Endothelial cell of umbilical vein (primary cell): ENCODE results near the gene YIPF3. TPM values are rescaled to one million over a fixed set of nuclear protein-coding genes. Genes with fewer than 3 reads are reported as not detected.

Source experiments
- BruUV-seq: library from RNA; stranded (reverse); fragments of 400-500 nt; replicated peaks from 2 replicates; lab custom pipeline; 2021; lab: Mats Ljungman, UMichigan
- CTCF ChIA-PET: fragments of 300-600, 350-600 bp; sonication (Branson Sonifier 250); formaldehyde crosslinking; loops from one replicate; lab custom pipeline; 2021; ENCODE audit warnings: antibody characterized with exemption, inconsistent platforms; lab: Charles Lee
- POLR2A ChIA-PET: fragments of 300-600, 350-600 bp; sonication (Branson Sonifier 250); formaldehyde crosslinking; loops from one replicate; lab custom pipeline; 2021; ENCODE audit warnings: antibody characterized with exemption, inconsistent platforms; lab: Charles Lee
- DNase-seq: peaks from one replicate; pipeline ENCODE4 v3.0.0-alpha.2; 2011; ENCODE audit warnings: low read depth, low spot score
- FAIRE-seq: peaks from 2 replicates; lab custom pipeline; 2011; peaks lifted over from hg19 to GRCh38; lab: Jason Lieb, UNC
- H2AFZ ChIP-seq: 2 replicates; pipeline ENCODE4 v1.6.0; 2012; ENCODE audit warnings: low read depth, low read length, control low read depth, inconsistent platforms
- H3K27ac ChIP-seq: 2 replicates; pipeline ENCODE4 v1.5.1; 2011; ENCODE audit warnings: low read depth, mild to moderate bottlenecking, control low read depth, low read length, moderate library complexity; ENCODE audit not compliant: insufficient read depth
- H3K27me3 ChIP-seq, 2 experiments: 2 replicates each; pipeline versions ENCODE4 v1.6.0 to v1.6.1; 2011; ENCODE audit warnings: low read length in 2 of 2, mixed read lengths in 1 of 2; ENCODE audit not compliant: control insufficient read depth in 2 of 2, insufficient read depth in 2 of 2
- H3K36me3 ChIP-seq, 2 experiments: 2 replicates in 1 of 2; 3 replicates in 1 of 2; pipeline ENCODE4 v1.5.1; 2011; ENCODE audit warnings: low read length in 2 of 2, mild to moderate bottlenecking in 1 of 2, moderate library complexity in 1 of 2; ENCODE audit not compliant: control insufficient read depth in 2 of 2, insufficient read depth in 2 of 2; ENCODE audit errors: extremely low read depth in 1 of 2
- H3K4me1 ChIP-seq: 3 replicates; pipeline ENCODE4 v1.5.1; 2011; ENCODE audit warnings: mild to moderate bottlenecking, low read length; ENCODE audit not compliant: control insufficient read depth, insufficient read depth; ENCODE audit errors: extremely low read depth
- H3K4me2 ChIP-seq: 2 replicates; pipeline ENCODE4 v1.6.1; 2011; ENCODE audit warnings: low read length, control low read depth, mixed read lengths; ENCODE audit not compliant: insufficient read depth
- H3K4me3 ChIP-seq, 3 experiments: fragments of 200-600 bp in 1 of 3; sonication (generic), shearing (Covaris generic) in 1 of 3; replicated peaks in 1 of 3; 2 replicates each; pipeline ENCODE4 v1.5.1; 2011 to 2016; ENCODE audit warnings: control low read depth in 3 of 3, low read length in 3 of 3, mild to moderate bottlenecking in 2 of 3, inconsistent platforms in 1 of 3, low read depth in 1 of 3, moderate library complexity in 1 of 3; ENCODE audit not compliant: insufficient read depth in 1 of 3
- H3K79me2 ChIP-seq: 2 replicates; pipeline ENCODE4 v1.6.0; 2012; ENCODE audit warnings: low read length, inconsistent platforms; ENCODE audit not compliant: control insufficient read depth, insufficient read depth
- H3K9ac ChIP-seq: replicated peaks from 2 replicates; pipeline ENCODE3; 2011; ENCODE audit warnings: low read length, control low read depth; ENCODE audit not compliant: insufficient read depth; ENCODE audit errors: extremely low read depth
- H3K9me1 ChIP-seq: replicated peaks from 3 replicates; pipeline ENCODE4 v1.6.0; 2011; ENCODE audit warnings: mild to moderate bottlenecking, low read length; ENCODE audit not compliant: control insufficient read depth, insufficient read depth; ENCODE audit errors: extremely low read depth
- H3K9me3 ChIP-seq: replicated peaks from 2 replicates; pipeline ENCODE4 v1.5.1; 2012; ENCODE audit warnings: low read length, inconsistent platforms; ENCODE audit not compliant: control insufficient read depth, insufficient read depth
- H4K20me1 ChIP-seq: replicated peaks from 2 replicates; pipeline ENCODE3; 2011; ENCODE audit warnings: mild to moderate bottlenecking, low read length; ENCODE audit not compliant: control insufficient read depth, insufficient read depth; ENCODE audit errors: extremely low read depth
- CTCF ChIP-seq, 2 donors: IDR thresholded peaks; 1 replicate in 1 of 2; 2 replicates in 1 of 2; pipeline ENCODE4 v1.5.1; 2011; ENCODE audit warnings: low read length in 2 of 2, mild to moderate bottlenecking in 2 of 2, moderate library complexity in 2 of 2, control low read depth in 1 of 2, inconsistent platforms in 1 of 2, low read depth in 1 of 2; ENCODE audit not compliant: insufficient read depth in 1 of 2; ENCODE audit errors: extremely low read depth in 1 of 2
- EZH2 ChIP-seq: IDR thresholded peaks from 2 replicates; pipeline ENCODE4 v1.6.1; 2012; ENCODE audit warnings: borderline replicate concordance, low read depth, mild to moderate bottlenecking, moderate library complexity, low read length, inconsistent platforms; ENCODE audit not compliant: severe bottlenecking
- FOS ChIP-seq: IDR thresholded peaks from 2 replicates; pipeline ENCODE4 v1.6.1; 2011; ENCODE audit warnings: mild to moderate bottlenecking, low read length, moderate library complexity, borderline replicate concordance; ENCODE audit not compliant: insufficient read depth
- GATA2 ChIP-seq: IDR thresholded peaks from 2 replicates; pipeline ENCODE4 v1.7.0; 2011; ENCODE audit warnings: low read depth, mild to moderate bottlenecking, moderate library complexity, mixed read lengths, low read length; ENCODE audit not compliant: insufficient read length, insufficient read depth
- JUN ChIP-seq: IDR thresholded peaks from 2 replicates; pipeline ENCODE4 v1.6.1; 2011; ENCODE audit warnings: borderline replicate concordance, low read depth; ENCODE audit not compliant: insufficient read length, insufficient read depth
- MAX ChIP-seq: IDR thresholded peaks from 2 replicates; pipeline ENCODE4 v1.6.1; 2011; ENCODE audit not compliant: insufficient read depth, insufficient read length
- MYC ChIP-seq: IDR thresholded peaks from one replicate; pipeline ENCODE4 v1.6.1; 2011; ENCODE audit warnings: mild to moderate bottlenecking, low read depth, low read length
- POLR2A ChIP-seq: IDR thresholded peaks from 2 replicates; pipeline ENCODE4 v1.6.1; 2012; ENCODE audit warnings: low read depth, mild to moderate bottlenecking, control low read depth, low read length
- POLR2AphosphoS5 ChIP-seq: IDR thresholded peaks from 2 replicates; pipeline ENCODE4 v1.6.1; 2012; ENCODE audit warnings: low read depth, mild to moderate bottlenecking, control low read depth, low read length, moderate library complexity; ENCODE audit not compliant: insufficient read depth
- dilution Hi-C: fragments of 300-500 bp; cut with MboI; formaldehyde crosslinking; loops from one replicate; pipeline ENCODE4 v1.15.0; 2019; ENCODE audit warnings: low sequenced_read_pairs; ENCODE audit not compliant: extremely low pct_ligation_motif_present
- intact Hi-C: fragments of 100-400 bp; cut with micrococcal nuclease; formaldehyde crosslinking; loops from one replicate; pipeline ENCODE4 v1.10.0; 2022
- polyA plus RNA-seq, 4 experiments: library from polyadenylated mRNA; depleted of rRNA in 3 of 4; stranded (reverse) in 3 of 4; unstranded in 1 of 4; fragments of >200 nt; gene quantifications; 2 replicates each; pipeline versions ENCODE4 v1.2.1 to v1.2.3, GENCODE V29; 2011 to 2012; ENCODE audit warnings: missing spikeins in 1 of 4
- total RNA-seq: library from RNA; stranded (reverse); gene quantifications from 2 replicates; pipeline ENCODE4 v1.2.3, GENCODE V29; 2021

The YIPF3 gene
- total and polyA plus RNA-seq, 2 donors (not counting 3 experiments of a cell fraction or from before 2014, with no cell fraction given) = 119 to 470 TPM

GRCh38 chr6:43481591-43482236 is 35.0 kb downstream of the YIPF3 start:
- Histone ChIP-seq H2AFZ (no peak overlapping the region), H4K20me1 (no peaks in the 10 kb centered on the region), H3K79me2 (peaks cover 16% of the 10 kb centered on the region), H3K27ac (no peak overlapping the region), H3K9me1 (no peaks in the 10 kb centered on the region), H3K36me3 (no peaks in the 10 kb centered on the region), H3K4me3 (no peak overlapping the region), H3K27me3 (no peaks in the 10 kb centered on the region), H3K4me2 (no peak overlapping the region), H3K4me1 (peaks cover 9% of the 10 kb centered on the region), H3K9me3 (no peaks in the 10 kb centered on the region), H3K9ac (no peak overlapping the region)
- DNase-seq (no peak), FAIRE-seq (no peak)
- BruUV-seq = no TSS peak
- no peak for TF ChIP-seq EZH2
- no peak for TF ChIP-seq MYC
- no peak for TF ChIP-seq FOS
- TF ChIP-seq CTCF (IDR thresholded peaks at IDR 0.05; ENCODE audit: extremely low read depth in 1 of 2, insufficient read depth in 1 of 2, low read depth in 1 of 2, low read length in 2 of 2) = no peak
- no peak for TF ChIP-seq POLR2A
- TF ChIP-seq POLR2AphosphoS5 = no peak
- no peak for TF ChIP-seq GATA2
- no peak for TF ChIP-seq MAX
- no peak for TF ChIP-seq JUN
- dilution Hi-C loops = no loop called here
- intact Hi-C loops = no loop called here
- POLR2A ChIA-PET = no interaction called here
- CTCF ChIA-PET = interaction anchor here (1.2 to 3.0 kb wide), 2 partner anchors 14 to 25 kb away, joined by 3 to 10 read pairs; no protein-coding TSS in a partner anchor
